ENCODE data around the gene A3GALT2.

A3GALT2 gene

GRCh38 chr1:33319949-33320618 is 814 bp downstream of the A3GALT2 start:
- CTCF ChIA-PET: interaction anchor here (0.5 to 1.0 kb wide), 5 partner anchors 8 to 892 kb away, joined by 3 to 4 read pairs (median 3); no protein-coding TSS in a partner anchor
- no peak for DNase-seq (ENCODE audit: low spot score)
- POLR2A ChIA-PET (ENCODE audit: low non-redundant PET): no interaction called here
- peak overlapping the region; percentile 20; the same call in 1 of the 2 replicates for H3K27ac ChIP-seq
- TF ChIP-seq CTCF (conservative IDR thresholded peaks at IDR 0.05; ENCODE audit: low read depth): no peak

GRCh38 chr1:33319186-33319948 is 1.5 kb downstream of the A3GALT2 start:
- ChIA-PET CTCF (interaction anchor here (0.5 to 0.6 kb wide), 2 partner anchors 16 to 151 kb away, joined by 3 to 8 read pairs; no protein-coding TSS in a partner anchor), POLR2A (ENCODE audit: low non-redundant PET) (no interaction called here)
- H3K27ac ChIP-seq: no peak overlapping the region
- DNase-seq (ENCODE audit: low spot score): no peak
- TF ChIP-seq CTCF (conservative IDR thresholded peaks at IDR 0.05; ENCODE audit: low read depth): no peak

GRCh38 chr1:33317946-33318345 is 3.0 kb downstream of the A3GALT2 start:
- no peak overlapping the region for H3K27ac ChIP-seq
- DNase-seq (ENCODE audit: low spot score): no peak
- CTCF ChIA-PET: no interaction called here
- POLR2A ChIA-PET (ENCODE audit: low non-redundant PET): no interaction called here
- TF ChIP-seq CTCF (conservative IDR thresholded peaks at IDR 0.05; ENCODE audit: low read depth): no peak

GRCh38 chr1:33317354-33317753 is 3.5 kb downstream of the A3GALT2 start:
- ChIA-PET CTCF (interaction anchor here (0.6 kb wide), 1 partner anchor 22 kb away, joined by 4 read pairs; no protein-coding TSS in a partner anchor), POLR2A (ENCODE audit: low non-redundant PET) (no interaction called here)
- H3K27ac ChIP-seq: no peak overlapping the region
- no peak for TF ChIP-seq CTCF (conservative IDR thresholded peaks at IDR 0.05; ENCODE audit: low read depth)
- DNase-seq (ENCODE audit: low spot score): no peak

- CTCF ChIA-PET: no interaction called here
- POLR2A ChIA-PET (ENCODE audit: low non-redundant PET): no interaction called here
- no peak overlapping the region for H3K27ac ChIP-seq
- no peak for TF ChIP-seq CTCF (conservative IDR thresholded peaks at IDR 0.05; ENCODE audit: low read depth)
- DNase-seq (ENCODE audit: low spot score): no peak
These were observed 4.3 kb downstream of the A3GALT2 start for GRCh38 chr1:33316601-33317000.

GRCh38 chr1:33314416-33314815 is 6.5 kb downstream of the A3GALT2 start:
- POLR2A ChIA-PET (ENCODE audit: low non-redundant PET): no interaction called here
- no peak overlapping the region for H3K27ac ChIP-seq
- CTCF ChIA-PET: no interaction called here
- no peak for TF ChIP-seq CTCF (conservative IDR thresholded peaks at IDR 0.05; ENCODE audit: low read depth)
- DNase-seq (ENCODE audit: low spot score): no peak

All from RWPE1 (cell line).